ENCODE results near the gene DOHH. TPM values are rescaled to one million over a fixed set of nuclear protein-coding genes. Genes with fewer than 3 reads are reported as not detected.

Gene DOHH, protein sequence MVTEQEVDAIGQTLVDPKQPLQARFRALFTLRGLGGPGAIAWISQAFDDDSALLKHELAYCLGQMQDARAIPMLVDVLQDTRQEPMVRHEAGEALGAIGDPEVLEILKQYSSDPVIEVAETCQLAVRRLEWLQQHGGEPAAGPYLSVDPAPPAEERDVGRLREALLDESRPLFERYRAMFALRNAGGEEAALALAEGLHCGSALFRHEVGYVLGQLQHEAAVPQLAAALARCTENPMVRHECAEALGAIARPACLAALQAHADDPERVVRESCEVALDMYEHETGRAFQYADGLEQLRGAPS
- 6.6 and 9.5 TPM in 2 replicates for total RNA-seq

DNA sequence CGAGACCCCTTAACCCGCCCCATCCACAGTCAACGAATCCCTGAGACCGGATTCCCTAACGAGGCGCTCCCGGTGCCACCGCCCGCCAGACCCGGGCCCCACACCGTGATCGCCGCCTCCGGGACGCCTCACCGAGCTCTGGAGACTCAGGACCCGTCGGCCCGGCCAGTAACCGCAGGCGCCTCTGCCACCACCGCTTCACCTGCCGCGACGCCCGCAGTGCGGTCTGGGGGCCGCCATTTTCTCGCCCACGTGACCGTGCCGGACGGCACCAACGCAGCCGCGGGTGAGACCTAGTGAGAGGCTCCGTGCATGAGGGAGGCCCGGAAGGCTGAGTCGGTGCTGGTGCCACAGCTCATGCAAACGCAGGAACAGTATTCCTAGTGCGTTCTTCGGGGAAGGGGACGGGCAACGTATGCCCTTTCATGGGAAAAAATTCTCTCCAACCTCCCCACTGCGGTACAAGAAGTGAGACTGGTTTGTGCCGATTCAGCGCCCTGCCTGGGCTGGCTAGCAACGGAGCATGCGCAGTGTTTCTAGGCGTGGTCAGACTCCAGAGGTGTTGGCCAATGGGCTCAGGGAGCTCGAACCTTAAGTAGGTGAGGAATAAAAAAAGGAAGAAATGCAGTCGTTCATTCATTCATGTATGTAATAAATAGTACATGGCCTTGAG, at the start of gene DOHH:
Gene DOHH, minus strand, starts transcription at position 246 of the 673 bp plus-strand sequence. CDS start 3,860 bp downstream, outside the sequence.

DNA sequence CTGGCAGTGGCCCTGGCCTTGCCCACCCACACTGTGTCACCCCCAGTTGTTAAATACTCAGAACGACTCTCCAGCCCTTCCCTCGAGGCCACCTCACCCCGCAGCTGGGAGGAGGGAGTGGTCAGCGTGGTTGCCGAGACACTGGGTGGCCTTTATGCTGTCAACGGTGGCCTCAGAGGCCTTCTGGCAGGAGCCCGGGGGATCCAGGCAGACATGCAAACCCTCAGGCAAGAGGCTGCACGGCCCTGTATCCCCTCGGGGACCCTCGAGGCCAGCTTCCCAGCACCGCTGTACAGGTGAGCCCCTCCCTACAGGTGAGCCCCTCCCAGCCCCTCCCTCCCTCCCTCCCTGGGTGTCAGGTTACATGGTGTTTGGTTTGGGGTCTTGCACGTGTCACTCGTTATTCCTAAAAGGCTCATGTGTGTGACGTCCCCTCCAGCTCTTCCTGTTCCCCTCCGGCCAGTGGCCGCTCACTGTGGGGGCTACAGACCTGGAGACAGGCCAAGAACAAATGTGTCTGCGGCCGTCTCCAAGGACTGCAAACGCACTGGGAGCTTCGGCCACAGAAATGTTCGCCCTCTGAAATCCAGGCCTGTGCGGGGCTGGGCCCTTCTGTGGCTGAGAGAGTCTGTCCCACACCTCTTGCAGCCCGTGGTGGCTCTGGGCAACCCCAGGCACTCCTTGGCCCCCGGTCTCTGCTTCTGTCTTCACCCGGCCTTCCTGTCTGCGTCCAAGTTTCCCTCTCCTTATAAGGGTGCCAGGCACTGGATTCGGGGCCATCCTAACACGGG, 38.7 kb upstream of the DOHH start, which contains the start of gene TEKTIP1:
Gene TEKTIP1, plus strand, starts transcription at position 210 of the 791 bp plus-strand sequence. Its CDS starts 4 bp downstream, at position 214.

DNA sequence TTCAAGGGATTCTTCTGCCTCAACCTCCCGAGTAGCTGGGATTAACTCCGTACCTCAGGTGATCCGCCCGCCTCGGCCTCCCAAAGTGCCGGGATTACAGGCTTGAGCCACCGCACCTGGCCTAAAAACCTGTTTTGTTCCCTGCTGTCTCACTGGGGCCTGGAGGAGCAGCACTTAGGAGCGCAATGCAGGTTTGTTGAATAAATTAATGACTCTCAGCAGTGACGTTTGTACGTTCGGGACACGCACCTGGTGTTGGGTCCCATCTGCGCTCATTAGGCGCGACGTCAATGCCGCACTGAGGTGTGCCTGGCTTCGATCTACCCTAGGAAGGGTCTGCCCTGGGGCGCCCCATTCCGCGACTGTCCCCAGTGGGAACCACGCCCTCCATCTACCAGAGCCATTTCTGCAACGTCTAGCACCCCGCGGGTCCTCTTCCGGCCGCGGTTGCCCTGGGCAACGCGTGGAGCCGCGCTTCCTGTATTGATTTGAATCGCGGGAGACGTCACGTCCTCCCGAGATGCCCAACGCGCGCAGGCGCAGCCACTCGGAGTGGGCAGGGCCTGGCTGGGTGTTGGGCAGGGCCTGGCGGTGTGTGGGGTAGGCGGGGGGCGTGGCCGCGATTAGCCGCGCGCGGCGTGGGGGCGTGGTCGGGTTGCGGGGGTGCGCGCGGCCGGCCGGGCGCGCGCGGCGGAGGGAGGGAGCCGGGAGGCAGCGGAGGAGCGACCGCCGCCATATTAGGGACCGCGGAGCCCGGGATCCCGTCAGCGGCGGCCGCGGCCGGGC, 5.3 kb upstream of the DOHH start, which contains the start of gene FZR1:
Gene FZR1, plus strand, starts transcription at position 714 of the 786 bp plus-strand sequence. CDS start 16,679 bp downstream, outside the sequence.

DNA sequence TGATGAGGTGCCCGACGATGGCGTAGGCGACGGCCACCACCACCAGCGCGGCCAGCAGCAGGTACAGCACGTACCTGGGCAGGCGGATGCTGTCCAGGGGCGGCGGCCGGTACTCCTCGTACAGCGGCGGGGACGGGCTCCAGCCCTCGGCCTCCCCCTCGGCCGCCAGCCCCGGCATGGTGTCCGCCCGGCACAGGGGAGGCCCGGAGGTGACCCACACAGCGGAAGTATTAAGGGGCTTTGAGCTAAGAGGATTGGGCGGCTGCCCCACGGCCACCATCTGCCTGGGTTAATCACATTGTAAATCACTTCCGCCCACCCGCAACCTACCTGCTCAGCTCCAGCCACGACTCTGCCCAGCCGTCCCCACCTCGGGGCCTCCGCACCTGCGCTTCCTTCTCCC, 17.2 kb downstream of the DOHH start, which contains the start of gene SMIM44:
Gene SMIM44, minus strand, starts transcription at position 216 of the 403 bp plus-strand sequence. Its CDS starts 38 bp downstream, at position 178.

DNA sequence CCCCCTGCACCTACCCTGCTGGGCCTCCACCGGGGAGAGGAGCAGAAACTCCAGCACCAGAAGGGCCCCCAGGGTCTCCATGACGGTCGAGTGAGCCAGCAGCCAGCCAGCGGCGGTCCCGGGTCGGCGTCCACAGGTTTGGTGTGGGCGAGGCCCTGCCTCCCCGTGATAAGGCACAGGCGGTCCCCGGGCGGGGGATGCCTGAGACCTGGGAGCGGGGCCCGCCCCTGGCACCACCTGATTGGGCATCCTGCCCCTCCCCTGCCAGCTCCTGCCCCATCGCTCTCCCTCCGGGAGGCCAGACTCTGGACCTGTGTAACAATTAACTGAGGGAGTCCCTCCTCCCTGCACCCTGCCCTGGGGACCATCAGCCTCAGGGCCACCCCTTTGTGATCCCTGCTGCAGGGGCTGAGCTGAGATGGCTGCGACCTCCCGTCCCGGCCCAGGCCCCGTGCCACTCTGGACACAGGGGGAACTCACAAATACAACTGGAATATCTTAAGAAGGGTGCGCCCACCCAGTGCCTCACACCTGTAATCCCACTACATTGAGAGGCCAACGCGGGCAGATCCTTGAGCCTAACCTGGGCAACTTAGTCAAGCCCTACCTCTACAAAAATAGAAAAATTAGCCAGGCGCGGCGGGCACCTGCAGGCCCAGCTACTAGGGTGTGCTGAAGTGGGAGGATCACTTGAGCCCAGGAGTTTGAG, 19.9 kb downstream of the DOHH start, which contains the start of gene SMIM24:
Gene SMIM24, minus strand, starts transcription at position 143 of the 709 bp plus-strand sequence. Its CDS starts 62 bp downstream, at position 81.

Other genes with a start within 250 kb of the DOHH start
- gene NFIC, start 134.1 kb downstream of the DOHH start, total RNA-seq = 10.5 and 14.4 TPM in 2 replicates
- gene SMIM24, start 20.1 kb downstream of the DOHH start, total RNA-seq = not detected in 2 replicates
- gene SMIM44, start 17.2 kb downstream of the DOHH start, total RNA-seq = not detected in 2 replicates
- 28.2 and 31.2 TPM in 2 replicates for gene FZR1, start 5.6 kb upstream of the DOHH start, total RNA-seq
- not detected in 2 replicates for gene TEKTIP1, start 38.5 kb upstream of the DOHH start, total RNA-seq
- 46.9 and 60.1 TPM in 2 replicates for gene MFSD12, start 56.9 kb upstream of the DOHH start, total RNA-seq
- gene HMG20B, start 72.3 kb upstream of the DOHH start, total RNA-seq = 65.3 and 66.2 TPM in 2 replicates
- gene GIPC3, start 84.8 kb upstream of the DOHH start, total RNA-seq = 1.1 and 1.2 TPM in 2 replicates
- gene TBXA2R, start 106.2 kb upstream of the DOHH start, total RNA-seq = 1.8 and 2.6 TPM in 2 replicates
- 17.1 and 18.7 TPM in 2 replicates for gene CACTIN, start 126.1 kb upstream of the DOHH start, total RNA-seq
- 36.4 and 36.6 TPM in 2 replicates for gene PIP5K1C, start 199.8 kb upstream of the DOHH start, total RNA-seq
- under 0.01 TPM in 2 replicates for gene TJP3, start 207.7 kb upstream of the DOHH start, total RNA-seq